ENCODE data around the gene LARGE1.

The LARGE1 gene

DNA sequence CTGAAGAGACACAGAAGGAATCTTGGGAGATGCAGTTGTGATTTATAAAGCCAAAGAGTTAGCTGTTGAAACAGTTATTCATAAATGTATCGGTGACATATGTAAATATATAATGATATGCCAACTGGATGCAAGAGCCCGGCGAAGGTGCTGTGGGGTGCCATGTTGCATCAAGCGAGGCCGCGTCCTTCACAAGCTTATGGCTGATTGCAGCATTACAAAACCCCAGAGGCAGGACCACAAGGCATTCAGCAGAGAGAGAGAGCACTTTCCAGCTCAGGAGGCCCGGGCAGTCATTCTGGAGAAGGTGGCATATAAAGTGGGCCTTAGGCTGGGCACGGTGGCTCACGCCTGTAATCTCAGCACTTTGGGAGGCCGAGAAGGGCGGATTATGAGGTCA, 65.6 kb downstream of the LARGE1 start:
- DNase-seq (ENCODE audit: low read depth in 2 of 2), result no peak

DNA sequence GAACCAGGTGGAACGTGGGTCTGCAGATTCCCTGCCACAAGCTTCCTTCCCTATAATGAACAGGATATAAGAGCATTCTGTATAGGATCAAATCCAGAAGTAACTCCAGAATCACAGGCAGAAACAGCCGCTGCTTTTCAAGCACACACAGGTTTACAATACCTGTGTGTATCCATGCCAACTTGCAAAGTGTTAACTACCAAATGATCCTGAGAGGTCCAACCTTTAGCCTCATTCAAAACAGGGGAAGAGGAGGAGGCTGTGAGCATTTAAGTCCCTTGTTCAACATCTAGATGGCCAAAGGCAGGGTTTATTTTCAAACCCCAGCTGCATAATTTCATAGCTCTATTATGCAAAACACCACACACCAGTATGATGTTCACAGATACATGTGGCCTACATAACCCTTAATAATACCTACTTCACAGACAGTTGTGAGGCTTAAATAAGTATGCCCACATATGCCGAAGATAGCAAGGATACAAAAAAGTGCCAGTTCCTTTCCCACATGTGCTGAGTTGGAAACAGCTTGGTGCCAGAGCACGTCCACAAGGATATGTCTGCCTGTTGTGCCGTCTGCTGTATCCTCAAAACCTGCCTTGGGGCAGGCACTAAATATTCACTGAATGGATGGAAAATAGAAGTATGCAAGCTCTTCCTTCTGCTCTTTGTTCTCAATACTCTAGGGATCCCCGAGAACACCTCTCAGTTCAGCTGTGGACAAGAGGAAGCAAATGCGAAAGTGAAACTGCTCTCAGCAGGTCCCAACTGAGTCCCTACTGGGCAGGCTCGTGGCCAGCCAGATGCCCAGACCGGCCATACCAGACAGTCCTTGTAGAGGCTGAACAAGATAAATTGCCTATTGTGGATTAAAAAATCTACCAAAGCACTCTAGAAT, 66.8 kb downstream of the LARGE1 start:
- DNase-seq (ENCODE audit: low read depth in 2 of 2), result no peak

DNA sequence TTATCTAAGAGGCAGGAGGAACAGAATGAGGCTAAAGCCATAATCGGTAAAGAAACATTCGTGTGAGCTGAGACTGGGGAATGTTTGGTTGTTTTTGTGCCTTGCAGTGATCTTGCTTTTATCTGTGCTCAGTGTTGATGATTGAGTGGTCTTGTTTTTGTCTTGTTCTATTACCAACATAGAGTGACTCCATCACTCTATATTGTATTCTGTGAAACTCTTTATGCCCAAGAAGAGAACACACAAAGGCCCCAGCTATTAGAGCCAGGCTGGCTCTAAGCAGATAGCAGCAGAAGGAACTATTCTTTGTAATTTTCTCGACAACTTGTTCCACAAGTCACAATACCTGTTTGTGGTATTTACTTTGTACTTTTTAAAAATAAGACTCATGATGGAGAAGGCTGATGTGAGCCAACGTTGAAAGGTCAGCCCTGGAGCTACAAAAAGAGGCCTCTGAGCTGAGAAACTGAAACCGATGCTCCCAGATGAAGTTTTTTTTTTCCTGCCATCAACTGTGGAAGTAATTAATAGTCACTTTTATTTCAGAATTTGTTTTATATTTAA, 68.4 kb downstream of the LARGE1 start:
- DNase-seq (ENCODE audit: low read depth in 2 of 2), result no peak

DNA sequence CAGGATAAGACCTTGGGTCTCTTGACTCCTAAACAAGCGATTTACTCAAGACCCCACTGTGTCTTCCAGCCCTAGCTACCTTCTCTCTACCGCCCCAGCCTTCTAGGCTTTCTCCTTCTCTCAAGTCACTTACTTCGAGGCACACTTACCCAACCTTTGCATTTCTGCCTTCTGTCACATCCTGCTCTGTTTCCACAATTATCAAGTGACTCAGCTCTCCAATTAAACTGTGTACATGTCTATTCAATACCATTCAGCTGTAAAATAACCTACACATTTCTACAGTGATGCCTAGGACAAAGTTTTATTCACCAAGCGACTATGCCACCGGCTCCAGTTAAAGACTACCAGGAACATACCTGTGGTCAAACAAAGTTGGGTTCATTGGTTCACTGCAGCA, 69.0 kb downstream of the LARGE1 start:
- no peak for DNase-seq (ENCODE audit: low read depth in 2 of 2)

DNA sequence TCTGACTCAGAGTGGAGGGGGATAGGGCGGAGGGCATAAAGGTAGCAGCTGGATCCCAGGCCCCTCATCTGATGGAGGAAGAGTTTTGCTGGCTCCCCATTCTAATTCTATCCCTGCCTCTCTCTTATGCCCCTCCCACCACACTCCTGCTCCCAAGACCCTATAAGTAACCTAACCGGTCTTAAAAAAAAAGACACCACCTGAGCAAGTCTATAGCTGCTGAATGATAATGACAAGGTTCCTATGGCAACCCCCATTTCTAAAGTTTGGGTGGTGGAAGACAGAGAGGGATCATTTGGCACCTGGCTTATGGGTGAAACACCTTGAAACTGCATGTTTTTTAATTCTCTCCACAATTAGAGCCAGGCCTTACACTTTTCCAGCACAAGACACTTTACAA, 69.6 kb downstream of the LARGE1 start:
- DNase-seq (ENCODE audit: low read depth in 2 of 2), result no peak

DNA sequence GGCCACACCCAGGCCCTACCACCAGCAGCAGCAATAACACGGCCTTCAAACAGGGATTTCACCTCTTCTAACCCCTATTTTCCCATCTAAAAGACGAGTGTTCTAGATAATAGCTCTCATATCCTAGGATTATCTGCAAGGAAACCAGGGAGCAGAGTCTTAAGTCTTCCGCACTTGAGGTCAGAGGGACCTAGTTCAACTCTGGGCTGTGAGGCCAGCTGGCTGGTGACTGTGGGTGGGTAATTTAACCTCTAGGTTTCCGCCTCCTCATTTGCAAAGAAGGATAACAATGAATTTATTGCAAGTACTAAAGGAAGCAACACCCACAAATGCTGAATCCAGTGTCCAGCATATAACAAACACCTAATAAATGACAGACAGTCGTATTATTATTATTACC, 70.1 kb downstream of the LARGE1 start:
- DNase-seq (ENCODE audit: low read depth in 2 of 2), result no peak

DNA sequence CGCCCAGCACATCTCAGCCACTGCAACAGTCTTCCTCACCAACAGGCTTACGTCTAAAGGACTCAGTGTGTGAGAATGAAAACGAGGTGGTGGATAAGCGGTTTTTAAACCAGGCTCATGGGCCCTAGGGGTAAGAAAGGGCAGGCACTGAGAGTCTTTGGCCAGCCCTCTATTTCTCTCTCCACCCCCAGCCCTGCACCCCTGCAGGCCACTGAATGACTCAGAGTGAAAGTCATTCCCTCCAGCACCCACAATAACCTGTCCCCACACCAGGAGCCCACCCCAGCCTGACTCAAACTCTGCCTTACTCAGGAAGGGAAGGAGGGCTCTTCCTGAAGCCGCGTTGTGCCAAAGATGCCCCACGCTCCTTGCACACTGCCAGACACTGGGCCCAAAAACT, 72.0 kb downstream of the LARGE1 start:
- DNase-seq (ENCODE audit: low read depth in 2 of 2), result no peak

DNA sequence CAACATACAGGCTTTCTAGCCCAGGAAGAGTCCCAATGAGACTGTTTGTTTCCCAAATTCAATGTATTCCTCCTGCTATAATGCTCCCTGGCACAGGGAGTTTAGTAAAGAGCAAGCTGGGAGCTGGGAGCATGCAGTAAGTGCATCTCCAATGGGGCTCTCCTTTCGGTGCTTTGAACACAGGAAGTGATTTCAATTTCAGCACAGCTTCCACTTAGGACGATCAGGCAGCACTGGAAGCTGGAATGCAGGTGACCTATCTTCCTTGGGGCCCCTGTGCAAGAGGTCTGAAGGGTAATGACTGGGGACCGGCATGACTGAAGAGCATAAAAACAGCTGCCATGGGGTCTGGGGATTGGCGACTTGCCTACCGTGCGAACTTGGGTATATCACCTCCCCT, 76.0 kb downstream of the LARGE1 start:
- no peak for DNase-seq (ENCODE audit: low read depth in 2 of 2)

DNA sequence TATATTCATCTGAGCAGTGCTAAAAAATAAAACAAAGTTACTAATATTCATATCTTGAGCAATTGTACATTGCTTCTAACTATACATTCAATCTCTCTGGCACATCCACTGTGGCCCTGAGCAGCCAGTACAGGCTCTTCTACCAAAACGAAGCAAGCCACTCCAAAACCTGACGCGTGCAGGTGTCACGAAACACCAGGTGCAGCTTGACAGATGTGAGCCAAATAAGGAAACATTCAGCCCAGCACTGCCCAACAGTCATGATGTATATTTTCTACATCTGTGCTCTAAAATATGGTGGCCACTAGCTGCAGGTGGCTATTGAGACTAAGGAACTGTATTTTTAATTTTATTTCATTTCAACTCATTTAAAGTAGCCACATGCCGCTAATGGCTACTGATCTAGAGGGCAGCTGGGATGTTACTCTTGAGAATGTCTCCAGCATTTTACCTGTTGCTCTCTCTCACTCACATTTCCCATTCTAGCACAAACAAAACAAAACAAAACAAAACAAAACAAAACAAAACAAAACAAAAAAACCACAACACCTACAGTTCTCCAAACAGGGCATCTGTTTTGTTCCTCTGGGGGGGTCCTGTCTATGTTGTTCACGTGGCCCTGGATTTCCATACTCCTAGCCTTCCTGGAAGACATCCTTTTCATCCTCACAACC, 77.7 kb downstream of the LARGE1 start:
- no peak for DNase-seq (ENCODE audit: low read depth in 2 of 2)

DNA sequence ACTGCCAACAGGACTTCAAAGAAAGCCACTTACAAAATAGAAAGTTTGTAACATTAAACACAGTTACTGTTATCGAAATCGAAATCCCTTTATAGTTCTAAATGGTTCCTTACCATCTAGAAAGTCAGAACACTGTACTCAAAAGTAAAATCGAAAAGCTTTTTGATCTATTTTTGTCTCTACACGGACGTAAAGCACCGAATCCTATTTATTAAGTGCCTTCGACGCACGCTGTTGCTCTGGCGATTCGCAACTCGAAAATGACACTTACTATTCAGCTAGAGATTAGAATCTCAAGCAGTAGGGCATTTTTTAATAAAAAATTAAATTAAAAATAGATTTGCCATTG, 78.3 kb downstream of the LARGE1 start:
- DNase-seq (ENCODE audit: low read depth in 2 of 2), result no peak

DNA sequence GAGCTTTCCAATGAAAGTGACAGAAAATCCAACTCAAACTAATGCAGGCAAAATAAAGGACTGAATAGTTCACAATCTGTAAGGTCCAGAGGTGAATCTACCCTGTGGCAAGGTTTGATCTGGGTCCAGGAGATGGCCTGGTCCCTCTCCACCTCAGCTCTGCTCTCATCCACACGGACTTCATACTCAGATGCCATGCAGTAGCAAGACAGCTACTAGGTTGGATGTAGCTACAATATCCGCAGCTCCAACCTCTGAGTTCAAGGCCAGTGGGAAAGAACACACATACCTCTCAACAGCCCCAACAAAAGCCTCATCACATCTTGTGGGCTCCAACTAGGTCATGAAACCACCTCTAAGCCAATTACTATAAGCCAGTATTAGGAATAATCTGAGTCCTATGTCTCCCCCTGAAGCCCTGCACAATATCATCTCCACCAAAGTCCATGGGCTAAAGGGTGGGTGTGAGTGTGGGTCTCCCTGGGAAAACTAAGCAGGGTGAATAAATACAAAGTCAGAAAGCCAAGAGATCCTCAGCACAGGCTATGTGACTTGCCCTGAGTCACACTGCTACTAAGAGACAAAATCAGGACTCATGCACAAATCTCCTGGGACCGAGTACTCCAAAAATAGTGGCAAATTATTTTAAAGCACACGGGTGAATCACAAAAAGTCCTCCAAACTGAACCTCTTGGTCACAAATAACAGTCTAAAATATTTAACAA, 78.8 kb downstream of the LARGE1 start:
- no peak for DNase-seq (ENCODE audit: low read depth in 2 of 2)

DNA sequence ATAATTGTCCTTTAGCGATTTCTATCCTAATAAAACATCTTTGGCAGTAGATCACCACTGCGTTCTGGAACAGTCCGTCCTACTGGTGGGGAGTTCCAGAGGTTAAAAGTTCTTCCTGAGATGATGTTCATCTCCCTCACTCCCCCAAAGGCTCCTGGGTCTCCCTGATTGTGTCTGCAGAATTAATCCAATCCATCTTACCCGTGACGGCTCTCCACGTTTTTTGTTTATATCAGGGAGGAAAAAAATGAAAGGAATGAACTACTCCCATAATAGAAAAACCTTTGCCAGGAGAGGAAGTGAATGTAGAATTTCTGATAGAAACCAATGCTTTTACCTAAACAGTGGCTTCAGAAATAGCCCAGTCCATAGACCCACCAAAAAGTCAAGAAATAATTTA, 81.6 kb downstream of the LARGE1 start:
- no peak for DNase-seq (ENCODE audit: low read depth in 2 of 2)

DNA sequence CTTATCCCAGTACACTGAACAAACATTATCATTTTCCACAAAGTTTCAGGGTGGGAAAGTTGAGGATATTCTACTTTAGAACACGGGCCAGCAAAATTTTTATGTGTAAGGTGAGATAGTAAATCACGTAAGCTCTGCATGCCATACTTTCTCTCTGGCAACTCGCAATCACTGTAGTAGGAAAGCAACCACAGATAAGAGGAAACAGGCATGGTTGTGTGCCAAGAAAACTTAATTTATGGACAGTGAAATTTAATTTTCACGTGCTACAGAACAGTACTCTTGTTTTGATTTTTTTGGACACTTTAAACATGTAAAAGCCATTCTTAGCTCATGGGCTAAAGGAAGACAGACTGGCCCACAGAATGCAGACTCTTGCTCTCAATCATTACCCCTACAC, 82.5 kb downstream of the LARGE1 start:
- no peak for DNase-seq (ENCODE audit: low read depth in 2 of 2)

DNA sequence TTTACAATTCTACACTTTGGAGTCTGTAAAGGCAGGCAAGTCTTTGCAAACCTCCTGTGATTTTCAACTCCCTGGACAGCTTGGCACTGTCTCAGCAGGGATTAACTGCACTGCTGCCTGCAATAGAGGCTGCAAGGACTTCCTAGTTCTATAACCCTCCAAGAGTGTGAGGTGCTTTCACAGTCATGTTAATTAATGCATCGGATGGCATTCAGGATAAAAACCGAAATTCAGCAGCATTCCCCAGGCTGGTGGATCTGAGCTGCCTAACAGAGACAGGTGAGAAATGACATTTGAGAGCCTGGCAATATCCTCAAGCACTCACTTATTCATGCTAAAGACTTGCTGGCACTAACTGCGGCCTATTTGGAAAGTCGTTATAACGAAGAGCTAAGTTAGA, 85.0 kb downstream of the LARGE1 start:
- no peak for DNase-seq (ENCODE audit: low read depth in 2 of 2)

DNA sequence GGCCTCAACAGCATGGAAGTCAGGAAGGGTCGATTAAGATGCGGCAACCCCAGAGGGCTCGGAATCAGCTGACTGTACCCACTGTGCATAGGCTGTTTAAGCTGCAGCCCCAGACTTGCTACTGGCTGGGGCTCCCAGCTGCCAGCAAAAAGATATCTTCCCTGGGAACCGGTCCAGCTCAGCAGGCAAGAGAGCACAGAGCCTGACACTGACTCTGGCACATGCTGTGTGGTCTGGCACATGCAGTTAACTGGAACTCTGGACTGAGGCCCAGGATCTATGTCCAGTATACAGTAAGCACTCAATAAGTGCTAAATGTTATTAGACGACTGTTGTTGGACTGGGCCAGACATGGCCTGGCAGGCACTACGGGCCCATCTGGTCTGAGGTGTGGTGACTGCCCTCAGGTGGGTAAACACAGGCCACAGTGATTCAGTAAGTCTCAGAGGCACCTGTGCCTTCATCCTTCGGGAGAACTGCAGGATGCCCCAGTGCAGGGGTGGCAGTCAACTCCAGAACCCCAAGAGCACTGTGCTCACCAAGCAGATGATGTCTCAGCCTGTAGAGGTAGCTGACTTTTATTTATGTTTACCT, 87.6 kb downstream of the LARGE1 start:
- no peak for DNase-seq (ENCODE audit: low read depth in 2 of 2)

DNA sequence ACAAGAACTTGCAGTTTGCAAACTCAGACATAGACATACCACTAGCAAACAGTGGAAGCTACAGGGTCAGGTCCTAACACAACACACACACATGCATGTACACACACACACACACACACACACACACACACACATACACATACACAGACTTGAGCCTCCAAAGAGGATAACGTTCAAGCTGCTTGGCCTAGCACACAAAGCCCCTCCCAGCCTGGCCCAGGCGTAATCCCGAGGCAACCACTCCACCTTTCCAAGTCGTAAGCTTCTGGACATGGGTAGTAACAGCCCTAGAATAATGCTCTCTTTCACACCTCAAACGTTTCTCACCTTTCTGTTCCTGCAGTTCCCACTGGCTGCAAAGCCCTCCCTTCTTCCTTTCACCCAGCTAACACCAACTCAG, 88.6 kb downstream of the LARGE1 start:
- no peak for DNase-seq (ENCODE audit: low read depth in 2 of 2)

DNA sequence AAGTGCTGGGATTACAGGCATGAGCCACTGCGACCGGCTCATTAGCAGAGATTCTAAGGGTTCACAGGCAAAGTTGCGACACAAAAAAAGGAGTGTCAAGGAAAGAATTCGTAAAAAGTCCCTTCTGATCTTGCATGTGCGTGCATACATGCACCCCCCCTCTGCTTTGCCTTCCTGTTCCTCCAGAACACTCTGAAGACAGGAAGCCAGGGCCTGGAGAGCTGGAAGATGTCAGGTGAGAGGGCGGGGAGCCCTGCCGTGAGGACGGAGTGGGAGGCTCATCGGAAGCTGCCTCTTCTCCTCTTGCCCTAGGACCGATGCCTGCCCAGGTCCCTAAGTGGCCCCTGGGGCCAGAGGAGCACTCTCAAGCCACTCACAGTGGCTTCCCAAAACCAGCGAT, 89.1 kb downstream of the LARGE1 start:
- DNase-seq (ENCODE audit: low read depth in 2 of 2), result no peak

DNA sequence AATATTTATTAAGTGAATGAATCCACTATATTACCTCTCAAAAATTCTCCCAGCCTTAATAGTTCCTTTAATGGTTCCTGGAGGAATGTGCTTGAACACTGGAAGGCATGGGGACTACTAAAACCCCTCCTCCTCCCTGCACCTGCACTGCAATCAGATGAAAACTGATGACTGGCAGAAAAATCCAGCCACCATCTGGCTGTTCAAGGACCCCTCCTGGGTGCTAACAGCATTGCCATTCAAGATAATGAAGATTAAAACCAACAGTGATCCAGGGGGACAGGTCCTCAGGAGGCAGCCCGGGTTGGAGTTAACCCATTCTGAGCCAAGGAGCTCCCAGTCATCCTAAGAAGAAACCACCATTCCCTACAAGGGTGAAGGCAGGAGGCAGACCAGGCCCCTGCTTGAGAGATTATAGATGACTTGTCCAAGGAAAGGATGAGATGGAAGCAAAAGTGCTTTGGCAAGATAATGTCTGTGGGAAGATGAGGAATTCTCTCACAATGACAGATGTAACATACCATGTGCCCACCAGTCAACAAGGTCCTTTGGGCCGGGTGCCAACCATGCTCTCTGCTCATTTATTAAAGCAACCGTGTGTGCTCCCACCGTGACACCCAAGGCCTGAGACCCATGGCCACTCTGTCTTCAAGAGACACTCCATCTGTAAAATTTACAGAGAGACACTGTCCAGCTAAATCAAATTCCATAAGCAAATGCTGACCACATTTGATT, 90.6 kb downstream of the LARGE1 start:
- DNase-seq (ENCODE audit: low read depth in 2 of 2), result no peak

DNA sequence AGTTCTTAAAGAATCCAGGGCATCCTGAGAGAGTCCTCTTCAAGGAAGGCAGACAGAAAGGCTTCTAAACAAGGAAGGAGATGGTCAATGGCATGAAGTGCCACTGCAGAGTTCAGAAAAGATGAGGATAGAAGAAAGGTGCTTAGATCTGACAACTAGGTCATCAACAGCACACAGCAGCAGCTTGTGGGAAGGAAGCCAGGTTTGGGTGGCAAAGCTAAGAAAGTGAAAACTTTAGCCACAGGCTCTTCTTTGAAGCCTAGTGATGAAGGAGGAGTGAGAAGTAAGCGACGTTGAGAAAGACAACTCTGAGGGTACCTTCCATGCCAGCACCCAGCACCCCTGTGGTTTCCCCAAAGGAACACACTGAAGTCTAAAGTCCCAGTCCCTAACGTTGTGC, 92.0 kb downstream of the LARGE1 start:
- no peak for DNase-seq (ENCODE audit: low read depth in 2 of 2)

DNA sequence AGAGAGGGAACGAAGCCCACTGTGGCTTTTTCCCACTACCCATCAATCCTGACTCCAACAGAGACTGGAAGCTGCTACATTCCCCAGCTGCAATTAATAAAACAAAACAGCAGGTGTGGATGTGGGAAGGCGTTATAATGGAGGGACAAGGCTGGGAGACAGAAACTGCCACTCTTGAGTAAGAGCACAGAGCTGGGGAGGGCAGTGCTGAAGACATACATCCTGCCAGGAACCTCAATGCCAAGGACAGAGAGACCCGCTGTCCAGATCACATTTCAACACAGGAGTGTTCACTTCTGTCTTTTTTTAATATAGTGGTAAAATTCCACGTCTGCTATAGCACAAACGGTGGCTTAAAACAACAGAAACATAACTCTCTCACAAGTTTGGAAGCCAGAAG, 94.5 kb downstream of the LARGE1 start:
- no peak for DNase-seq (ENCODE audit: low read depth in 2 of 2)

DNA sequence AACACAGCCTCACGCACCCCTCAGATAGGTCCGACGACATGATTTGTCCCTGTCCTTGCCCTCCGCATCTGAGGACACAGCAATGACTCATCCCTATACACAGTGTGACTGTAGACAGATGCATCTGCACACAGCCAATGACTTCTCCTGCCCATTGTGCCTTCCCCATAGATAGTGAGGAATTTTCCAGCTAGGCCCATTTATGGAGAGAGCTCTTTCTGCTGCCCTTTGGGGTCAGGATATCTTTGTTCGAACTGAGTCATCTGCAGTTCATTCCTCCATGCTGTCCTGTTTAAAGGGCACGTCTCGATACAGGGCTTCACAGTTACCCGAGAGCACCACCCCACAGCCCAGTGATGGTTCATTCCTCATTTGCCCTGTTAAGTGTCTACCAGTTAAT, 96.7 kb downstream of the LARGE1 start:
- DNase-seq (ENCODE audit: low read depth in 2 of 2), result no peak

Data from stimulated activated CD4-positive, alpha-beta T cell treated with anti-CD3 and anti-CD28 coated beads, Interleukin-1b, Interleukin-23, amount 100 ng/mL, for 1 hour (primary cell).